Fibroblast of skin of right biceps (primary cell): ENCODE measurements around the gene UBE2L3.
A peak's percentile ranks its signal among the peaks of the same experiment; 100 is the strongest.
"Not testable (repeated sequence)": the region's sequence is repeated elsewhere in the genome, so short reads cannot be mapped to it uniquely, and the experiment has no call there.

Source experiments
- DNase-seq: peaks from one replicate; pipeline ENCODE4 v3.0.0-alpha.2; 2013

Gene UBE2L3

GRCh38 chr22:21628386-21629254 lies 61.1 kb downstream of the UBE2L3 start:
- DNase-seq, result no peak

DNA sequence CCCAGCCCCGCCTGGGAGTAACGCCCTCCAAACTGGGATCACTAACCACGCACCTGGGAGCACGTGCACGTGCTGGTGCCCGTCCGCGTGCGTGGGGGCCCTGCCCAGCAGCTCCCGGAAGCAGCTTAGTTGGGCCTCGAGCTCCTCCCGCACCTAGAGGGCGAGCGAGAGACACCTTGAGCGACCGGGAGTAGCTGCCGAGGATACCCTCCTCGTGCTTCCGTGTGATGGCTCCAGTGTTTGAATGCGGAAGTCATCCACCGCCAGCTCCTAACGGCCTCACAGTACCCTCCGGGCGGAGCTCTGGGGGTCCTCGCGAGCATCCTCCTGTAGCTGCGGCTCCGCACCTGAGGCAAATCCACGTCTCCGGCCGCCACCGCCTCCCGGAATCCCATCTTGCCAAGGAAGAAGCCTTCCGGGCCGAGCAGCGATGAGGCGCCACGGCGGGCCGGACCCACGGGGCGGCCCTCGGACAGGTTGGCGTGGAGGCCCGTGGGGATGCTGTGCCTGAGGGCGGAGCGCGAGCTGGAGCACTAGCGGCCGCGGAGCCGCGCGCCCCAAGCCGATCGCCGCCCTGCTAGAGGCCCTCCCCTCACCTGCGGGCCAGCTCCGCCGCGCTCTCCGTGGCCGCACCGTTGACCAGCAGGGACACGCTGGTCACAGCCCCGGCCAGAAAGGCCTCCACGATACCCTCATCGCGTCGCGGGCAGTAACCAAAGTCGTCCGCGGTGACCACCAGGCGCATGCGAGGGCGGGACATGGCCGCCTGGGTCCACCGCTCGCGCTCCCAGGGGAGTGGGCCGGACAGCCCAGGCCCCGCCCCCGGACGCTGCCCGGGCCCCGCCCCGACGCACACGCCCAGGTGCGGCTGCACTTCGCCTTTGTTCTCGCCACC lies 62.0 kb downstream of the UBE2L3 start, which contains the start of gene YDJC:
TSS of gene YDJC (minus strand) at position 768 of the 895 bp plus-strand sequence. CDS start at position 760, 8 bp downstream.
- peak; percentile 90 for DNase-seq

DNA sequence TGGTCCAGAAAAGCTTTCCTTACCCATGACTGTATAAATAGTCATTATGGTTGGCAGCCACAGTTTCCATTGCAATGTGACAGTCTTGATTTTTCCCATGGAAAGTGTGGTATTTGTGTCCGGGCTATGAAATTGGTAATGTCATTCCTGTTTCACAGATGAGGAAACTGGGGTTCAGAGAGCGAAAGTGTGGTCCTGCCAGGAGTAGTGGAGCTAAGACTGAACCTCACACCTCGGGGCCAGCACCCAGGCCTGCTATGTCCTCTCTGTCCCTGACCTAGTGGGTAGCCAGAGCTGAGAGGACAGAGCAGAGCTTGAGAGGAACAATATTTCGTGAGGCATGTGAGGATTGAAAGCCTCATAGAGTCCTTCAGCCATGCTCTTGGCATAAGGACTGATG lies 63.5 kb downstream of the UBE2L3 start:
- no peak for DNase-seq

GRCh38 chr22:21632237-21632895 lies 64.9 kb downstream of the UBE2L3 start, which contains the start of gene CCDC116:
Gene CCDC116, plus strand, starts transcription at chr22:21632760. Its CDS starts 422 bp downstream, at chr22:21633182.
- DNase-seq, result peak; percentile 16

GRCh38 chr22:21632931-21633330 lies 65.4 kb downstream of the UBE2L3 start:
- DNase-seq, result no peak

DNA sequence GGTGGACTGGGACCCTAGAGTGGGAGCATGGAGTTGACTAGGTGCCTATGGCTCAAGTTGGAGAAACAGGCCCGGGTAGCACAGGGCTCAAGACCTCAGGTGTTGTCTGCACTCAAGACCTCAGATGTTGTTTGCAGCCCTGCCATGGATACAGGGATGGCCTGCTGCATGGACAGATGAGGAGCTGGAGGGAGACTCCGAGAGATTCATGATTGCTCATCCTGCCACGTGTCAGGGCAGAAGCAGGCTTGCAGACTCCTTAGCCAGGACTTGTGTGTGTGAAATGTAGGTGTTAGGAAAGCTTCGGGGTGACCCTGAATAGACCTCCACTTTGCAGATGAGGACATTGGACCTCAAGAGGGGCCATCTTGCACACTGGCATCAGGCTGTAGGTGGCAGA lies 66.0 kb downstream of the UBE2L3 start:
- no peak for DNase-seq

- DNase-seq, result no peak
These were observed 66.6 kb downstream of the UBE2L3 start for GRCh38 chr22:21634081-21634480.

DNA sequence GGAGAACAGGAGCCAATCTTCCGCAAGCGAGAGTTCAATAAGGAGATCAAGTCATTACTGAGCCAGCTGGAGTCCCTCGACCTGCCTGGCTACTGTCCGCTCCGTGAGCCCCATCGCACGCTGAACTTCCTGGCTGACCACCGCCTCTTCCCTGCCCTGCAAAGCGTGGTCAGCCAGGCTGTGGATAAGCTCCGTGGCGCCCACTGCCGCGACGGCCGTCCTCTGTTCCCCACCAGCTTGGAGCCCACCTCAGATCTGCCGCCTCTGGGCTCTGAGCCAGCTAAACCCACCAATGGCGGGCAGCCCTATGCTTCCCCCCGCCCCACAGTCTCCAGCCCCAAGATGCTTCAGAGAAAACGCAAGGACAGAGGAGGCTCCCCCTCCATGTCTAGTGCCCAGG lies 67.3 kb downstream of the UBE2L3 start:
- DNase-seq, result no peak

DNA sequence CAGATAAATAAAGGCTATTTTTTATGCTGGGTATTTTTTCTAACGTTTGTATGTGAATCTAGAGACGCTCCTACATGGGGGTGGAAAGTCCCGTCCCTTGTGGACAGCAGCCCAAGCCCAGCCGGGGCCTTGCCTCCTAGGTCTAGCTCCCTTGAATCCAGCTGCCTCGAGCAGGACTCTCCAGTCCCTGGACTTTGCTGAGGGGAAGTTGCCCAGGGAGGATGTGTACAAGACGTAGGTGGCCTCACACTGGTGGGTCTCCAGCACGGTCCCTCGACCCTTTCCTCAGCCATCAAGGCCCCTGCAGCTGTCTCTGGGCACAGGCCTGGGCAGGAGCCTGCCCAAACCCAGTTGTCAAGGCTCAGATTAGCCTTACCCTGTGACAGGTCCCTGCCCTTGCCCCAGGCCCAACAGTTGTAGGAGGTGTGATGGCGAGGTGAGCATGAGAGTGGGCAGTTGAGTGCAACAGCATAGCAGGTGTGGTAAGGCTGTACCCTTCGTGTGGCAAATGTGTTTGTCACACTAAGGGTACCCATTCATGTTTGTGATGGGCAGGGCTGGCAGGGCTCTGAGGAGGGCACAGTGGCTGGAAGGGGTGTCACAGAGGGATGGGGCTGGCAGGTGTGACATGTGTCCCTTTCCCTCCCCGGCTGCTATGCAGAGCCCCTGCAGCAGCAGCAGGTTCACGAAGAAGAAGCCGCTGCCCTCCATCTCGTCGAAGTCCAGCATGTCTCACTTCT lies 68.4 kb downstream of the UBE2L3 start:
- DNase-seq, result no peak

DNA sequence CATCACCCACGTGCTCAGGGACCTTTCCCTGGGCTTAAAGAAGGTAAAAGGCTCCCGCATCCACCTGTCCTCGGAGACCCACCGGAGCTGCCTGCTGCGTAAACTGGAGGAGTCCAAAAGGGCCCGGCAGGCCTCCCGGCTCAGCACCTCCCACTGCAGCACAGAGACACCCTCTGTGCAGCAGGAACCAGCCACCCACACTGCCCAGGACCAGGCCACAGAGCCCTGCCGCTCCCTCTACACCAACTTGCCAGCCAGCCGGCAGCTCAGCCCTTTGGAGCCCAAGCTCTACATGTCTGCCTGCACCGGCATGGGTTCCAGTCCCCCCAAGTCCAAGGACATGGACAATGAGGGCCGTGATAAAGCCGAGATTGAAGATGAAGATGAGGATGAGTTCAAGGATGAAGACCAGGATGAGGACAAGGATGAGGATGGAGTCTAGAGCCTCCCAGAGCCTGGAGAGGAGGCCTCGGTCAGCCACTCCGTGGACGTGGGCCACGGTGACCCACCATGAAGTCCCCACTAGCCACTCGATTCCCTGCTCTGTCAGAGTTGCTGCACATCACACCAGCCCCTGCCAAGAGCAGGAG lies 69.2 kb downstream of the UBE2L3 start:
- DNase-seq, result no peak

DNA sequence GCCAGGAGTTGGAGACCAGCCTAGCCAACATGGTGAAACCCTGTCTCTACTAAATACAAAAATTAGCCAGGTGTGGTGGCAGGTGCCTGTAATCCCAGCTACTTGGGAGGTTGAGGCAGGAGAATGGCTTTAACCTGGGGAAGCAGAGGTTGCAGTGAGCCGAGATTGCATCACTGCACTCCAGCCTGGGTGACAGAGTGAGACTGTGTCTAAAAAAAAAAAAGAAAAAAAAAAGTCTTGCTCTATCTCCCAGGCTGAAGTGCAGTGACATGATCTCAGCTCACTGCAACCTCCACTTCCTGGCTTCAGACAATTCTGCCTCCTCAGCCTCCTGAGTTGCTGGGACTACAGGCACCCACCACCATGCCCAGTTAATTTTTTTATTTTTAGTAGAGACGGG lies 69.9 kb downstream of the UBE2L3 start:
- not testable (repeated sequence) for DNase-seq

GRCh38 chr22:21639359-21639758 lies 71.8 kb downstream of the UBE2L3 start:
- no peak for DNase-seq

DNA sequence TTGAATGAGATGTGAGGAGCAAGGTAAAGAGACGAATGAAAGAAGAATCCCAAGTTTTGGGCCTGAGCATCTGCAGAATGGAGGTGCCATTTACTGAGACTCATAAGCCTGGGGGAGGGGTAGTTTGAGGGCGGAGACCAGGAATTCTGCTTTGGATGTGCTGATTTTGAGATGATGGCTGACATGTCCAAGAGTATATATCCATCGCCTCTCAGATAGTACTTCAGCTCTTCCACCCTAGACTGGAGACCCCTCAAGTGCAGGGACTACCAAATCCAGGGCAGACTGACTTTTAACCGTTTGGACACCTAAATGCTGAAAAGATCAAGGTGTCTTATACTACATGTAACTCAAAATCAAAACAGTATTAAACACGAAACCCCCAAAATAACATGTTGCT lies 73.3 kb downstream of the UBE2L3 start:
- no peak for DNase-seq

DNA sequence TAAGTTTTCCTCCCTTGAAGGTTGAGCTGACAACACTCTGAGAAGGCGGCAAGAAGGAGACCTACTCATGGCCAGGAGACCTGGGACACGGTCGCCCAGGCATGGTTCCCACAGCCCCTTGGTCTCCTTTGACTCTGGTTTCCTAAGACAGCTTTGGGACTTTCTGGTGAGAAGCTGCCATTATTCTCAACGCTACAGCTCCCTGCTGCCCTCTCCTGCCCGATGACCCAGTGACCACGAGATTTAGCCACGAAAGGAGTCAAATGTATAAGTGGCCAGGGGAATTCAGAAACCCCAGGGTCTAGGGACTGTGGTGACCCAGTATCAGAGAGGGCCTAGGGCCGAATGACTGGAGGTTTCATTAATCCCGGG lies 73.9 kb downstream of the UBE2L3 start:
- DNase-seq, result peak; percentile 45

GRCh38 chr22:21641789-21642583 lies 74.5 kb downstream of the UBE2L3 start, which contains the start of gene SDF2L1:
Gene SDF2L1, plus strand, starts transcription at chr22:21642302. Its CDS starts 35 bp downstream, at chr22:21642337.
- DNase-seq, result peak; percentile 99

DNA sequence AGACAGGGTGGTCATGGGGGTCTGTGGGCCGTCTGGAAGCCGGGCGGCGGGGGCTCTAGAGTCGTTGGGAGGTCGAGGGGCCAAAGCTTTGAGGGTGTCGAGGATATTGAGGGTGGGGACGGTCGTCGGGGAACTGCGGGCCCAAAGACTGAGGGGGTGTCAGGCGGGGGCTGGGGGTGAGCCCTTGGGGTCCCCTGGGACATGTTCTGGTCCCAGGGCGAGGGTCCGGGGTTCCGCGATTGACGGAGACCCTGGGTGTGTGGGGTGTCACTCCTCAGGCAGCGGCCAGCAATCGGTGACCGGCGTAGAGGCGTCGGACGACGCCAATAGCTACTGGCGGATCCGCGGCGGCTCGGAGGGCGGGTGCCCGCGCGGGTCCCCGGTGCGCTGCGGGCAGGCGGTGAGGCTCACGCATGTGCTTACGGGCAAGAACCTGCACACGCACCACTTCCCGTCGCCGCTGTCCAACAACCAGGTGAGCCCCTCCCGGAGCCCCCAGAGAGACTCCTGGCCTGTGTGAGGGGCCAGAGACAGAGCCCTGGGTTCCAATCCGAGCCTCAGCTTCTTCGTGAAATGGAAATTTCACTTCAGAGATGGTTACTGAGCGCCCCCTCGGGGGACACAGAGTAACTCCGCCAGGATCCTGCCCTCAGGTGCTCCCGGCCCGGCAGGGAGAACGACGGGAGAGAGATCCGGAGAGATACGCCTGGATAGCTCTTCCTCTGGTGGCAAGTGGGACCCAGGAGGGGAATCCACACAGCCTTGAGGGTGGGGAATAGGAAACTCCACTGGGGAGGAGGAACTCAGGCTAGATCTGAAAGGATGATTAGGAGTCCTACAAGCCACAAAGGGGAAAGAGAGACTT lies 75.3 kb downstream of the UBE2L3 start:
- DNase-seq, result peak; percentile 59

DNA sequence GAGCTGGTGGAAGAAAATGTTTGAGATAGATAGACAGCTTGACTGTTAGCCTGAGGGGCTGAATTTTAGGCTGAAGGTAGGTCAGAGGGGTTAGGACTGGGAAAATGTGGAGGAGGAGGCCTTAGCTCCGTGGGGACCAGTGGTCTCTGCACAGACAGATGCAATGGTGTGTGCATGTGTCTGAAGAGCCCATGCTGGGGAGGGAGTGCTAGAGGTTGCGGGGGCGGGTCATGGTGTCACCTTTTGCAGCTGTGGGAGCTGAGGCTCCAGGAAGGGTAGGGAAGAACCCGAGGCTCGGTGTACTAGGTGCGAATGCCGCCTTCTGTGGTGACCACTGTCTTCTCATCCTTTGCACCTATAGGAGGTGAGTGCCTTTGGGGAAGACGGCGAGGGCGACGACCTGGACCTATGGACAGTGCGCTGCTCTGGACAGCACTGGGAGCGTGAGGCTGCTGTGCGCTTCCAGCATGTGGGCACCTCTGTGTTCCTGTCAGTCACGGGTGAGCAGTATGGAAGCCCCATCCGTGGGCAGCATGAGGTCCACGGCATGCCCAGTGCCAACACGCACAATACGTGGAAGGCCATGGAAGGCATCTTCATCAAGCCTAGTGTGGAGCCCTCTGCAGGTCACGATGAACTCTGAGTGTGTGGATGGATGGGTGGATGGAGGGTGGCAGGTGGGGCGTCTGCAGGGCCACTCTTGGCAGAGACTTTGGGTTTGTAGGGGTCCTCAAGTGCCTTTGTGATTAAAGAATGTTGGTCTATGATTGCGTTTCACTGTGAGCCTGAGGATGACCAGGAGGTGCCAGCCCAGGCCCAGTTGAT lies 76.2 kb downstream of the UBE2L3 start:
- no peak for DNase-seq

DNA sequence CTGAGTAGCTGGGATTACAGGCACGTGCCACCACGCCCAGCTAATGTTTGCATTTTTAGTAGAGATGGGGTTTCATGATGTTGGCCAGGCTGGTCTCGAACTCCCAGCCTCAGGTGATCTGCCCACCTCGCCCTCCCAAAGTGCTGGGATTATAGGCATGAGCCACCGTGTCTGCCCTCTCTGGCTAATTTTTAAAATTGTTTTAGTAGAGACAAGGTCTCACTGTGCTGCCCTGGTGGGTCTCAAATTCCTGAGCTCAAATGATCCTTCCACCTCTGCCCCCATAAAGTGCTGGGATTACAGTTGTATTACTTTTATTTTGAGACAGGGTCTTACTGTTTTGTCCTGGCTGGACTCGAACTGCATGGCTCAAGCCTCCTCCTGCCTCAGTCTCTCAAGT lies 78.0 kb downstream of the UBE2L3 start:
- DNase-seq, result not testable (repeated sequence)
